Parietal lobe (tissue), 1 donor: ENCODE data around the gene ARID5A. TPM values are rescaled to one million over a fixed set of nuclear protein-coding genes. Genes with fewer than 3 reads are reported as not detected.

ENCODE experiments used
- total RNA-seq: library from RNA; depleted of rRNA; stranded (reverse); fragments of >200 nt; gene quantifications from one replicate; pipeline ENCODE4 v1.2.3, GENCODE V29; 2014

Gene ARID5A, protein sequence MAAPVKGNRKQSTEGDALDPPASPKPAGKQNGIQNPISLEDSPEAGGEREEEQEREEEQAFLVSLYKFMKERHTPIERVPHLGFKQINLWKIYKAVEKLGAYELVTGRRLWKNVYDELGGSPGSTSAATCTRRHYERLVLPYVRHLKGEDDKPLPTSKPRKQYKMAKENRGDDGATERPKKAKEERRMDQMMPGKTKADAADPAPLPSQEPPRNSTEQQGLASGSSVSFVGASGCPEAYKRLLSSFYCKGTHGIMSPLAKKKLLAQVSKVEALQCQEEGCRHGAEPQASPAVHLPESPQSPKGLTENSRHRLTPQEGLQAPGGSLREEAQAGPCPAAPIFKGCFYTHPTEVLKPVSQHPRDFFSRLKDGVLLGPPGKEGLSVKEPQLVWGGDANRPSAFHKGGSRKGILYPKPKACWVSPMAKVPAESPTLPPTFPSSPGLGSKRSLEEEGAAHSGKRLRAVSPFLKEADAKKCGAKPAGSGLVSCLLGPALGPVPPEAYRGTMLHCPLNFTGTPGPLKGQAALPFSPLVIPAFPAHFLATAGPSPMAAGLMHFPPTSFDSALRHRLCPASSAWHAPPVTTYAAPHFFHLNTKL
- total RNA-seq: 2.2 TPM

GRCh38 chr2:96536445-96537065 lies at the start of gene ARID5A:
TSS of gene ARID5A (plus strand) at chr2:96536752. CDS start at chr2:96536827, 75 bp downstream.

DNA sequence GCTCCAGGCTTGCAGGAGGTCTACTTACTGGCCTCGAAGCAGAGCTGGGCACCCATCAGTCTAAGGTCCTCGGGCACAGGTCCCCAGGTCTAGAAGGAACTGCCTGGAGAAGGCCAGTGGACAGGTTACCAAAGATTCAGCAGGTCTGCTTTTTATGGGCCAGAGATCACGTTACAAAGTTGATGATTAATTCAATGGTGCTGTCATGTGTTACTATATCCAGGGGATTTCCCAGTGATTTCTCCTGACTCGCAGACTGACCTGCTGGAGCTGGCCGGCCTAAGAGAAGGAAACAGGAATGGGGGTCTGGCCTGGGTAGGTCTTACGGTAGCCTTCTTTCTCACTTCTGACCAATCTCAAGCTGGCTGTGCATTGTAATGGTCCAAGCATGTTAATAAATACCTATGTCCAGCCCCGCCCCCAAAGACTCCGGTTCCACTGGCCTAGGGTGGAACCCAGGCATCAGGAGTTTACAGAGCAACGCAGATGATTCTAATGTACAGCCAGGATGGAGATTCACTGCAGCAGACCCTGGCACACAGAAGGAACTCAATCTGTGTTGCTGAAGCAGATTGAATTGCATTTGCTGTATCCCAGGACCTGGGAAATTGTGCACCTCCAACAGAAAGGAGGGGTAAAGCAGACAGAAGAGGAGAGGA lies 31.2 kb upstream of the ARID5A start, which contains the start of gene NEURL3:
TSS of gene NEURL3 (minus strand) at position 127 of the 659 bp plus-strand sequence. CDS start at position 56, 71 bp downstream.

Other genes with a start within 250 kb of the ARID5A start
- 102 TPM for gene SNRNP200, start 231.2 kb upstream of the ARID5A start, total RNA-seq
- 4.7 TPM for gene ITPRIPL1, start 211.4 kb upstream of the ARID5A start, total RNA-seq
- gene NCAPH, start 201.0 kb upstream of the ARID5A start, total RNA-seq: 5.6 TPM
- not detected for gene NEURL3, start 31.4 kb upstream of the ARID5A start, total RNA-seq
- 66.0 TPM for gene KANSL3, start 101.6 kb downstream of the ARID5A start, total RNA-seq
- gene FER1L5, start 106.0 kb downstream of the ARID5A start, total RNA-seq: 1.6 TPM
- 24.4 TPM for gene LMAN2L, start 203.3 kb downstream of the ARID5A start, total RNA-seq
- gene CNNM4, start 224.2 kb downstream of the ARID5A start, total RNA-seq: 10.6 TPM